ENCODE measurements around the gene ABAT.

ABAT gene

DNA sequence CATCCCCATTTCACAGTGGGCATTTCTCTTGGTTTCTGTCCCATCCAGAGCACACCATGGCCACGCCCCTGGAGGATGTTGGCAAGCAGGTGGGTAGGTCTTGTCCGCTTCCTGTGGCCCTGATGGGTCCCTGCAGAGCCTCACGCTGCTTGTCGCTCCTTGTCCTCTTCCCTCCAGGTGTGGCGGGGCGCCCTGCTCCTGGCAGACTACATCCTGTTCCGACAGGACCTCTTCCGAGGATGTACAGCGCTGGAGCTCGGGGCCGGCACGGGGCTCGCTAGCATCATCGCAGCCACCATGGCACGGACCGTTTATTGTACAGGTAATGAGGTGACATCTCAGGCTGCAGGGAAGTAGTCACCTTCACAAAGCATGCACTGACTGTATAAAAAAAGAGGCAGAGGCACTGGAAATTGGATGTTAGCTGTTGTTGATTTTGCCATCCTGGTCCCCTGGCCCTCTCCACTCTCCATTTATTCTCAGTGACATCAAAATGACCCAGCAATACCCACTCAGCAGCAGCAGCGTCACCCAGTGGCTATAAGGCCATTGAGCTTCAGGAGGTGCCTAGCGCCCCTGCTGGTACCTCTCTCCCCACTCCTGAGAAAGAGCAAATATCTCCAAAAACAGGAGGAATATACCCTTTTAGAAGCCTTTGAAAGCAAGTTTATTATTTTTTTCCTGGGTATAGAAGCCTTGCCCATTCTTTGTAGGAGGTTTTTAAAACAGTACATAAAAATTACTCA lies 39.3 kb upstream of the ABAT start:
- no peak for TF ChIP-seq ZNF565 (CRISPR knock-in tag; conservative IDR thresholded peaks at IDR 0.05; ENCODE audit: low read depth)
- no peak for TF ChIP-seq ZNF70 (CRISPR knock-in tag; IDR thresholded peaks at IDR 0.05)
- TF ChIP-seq ESRRG (CRISPR knock-in tag; IDR thresholded peaks at IDR 0.05) = no peak
- TF ChIP-seq RARB (CRISPR knock-in tag; IDR thresholded peaks at IDR 0.05) = no peak
- no peak for TF ChIP-seq ISL1 (CRISPR knock-in tag; IDR thresholded peaks at IDR 0.05)
- TF ChIP-seq ZFP30 (CRISPR knock-in tag; IDR thresholded peaks at IDR 0.05) = no peak
- ATAC-seq = peak; percentile 76

DNA sequence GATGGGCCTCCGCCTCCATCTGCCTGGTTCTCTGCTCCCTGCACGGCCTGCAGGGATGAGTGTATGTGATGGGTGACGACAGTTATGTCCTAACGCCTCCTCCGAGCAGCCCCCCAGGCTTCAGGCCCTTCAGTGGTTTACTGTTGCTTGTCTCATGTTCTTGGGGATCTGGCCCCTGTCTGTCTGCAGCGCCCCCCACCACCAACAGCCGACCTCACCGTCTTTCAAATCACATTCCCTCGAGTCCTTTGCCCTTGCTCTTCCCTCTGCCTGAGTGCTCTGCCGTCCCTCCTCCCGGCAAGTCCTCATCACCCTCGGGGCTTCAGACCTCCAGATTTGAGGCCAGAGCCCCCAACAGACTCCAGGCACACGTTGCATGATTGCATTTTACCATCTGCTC lies 34.7 kb upstream of the ABAT start:
- TF ChIP-seq ZNF8 (CRISPR knock-in tag; IDR thresholded peaks at IDR 0.05) = no peak
- no peak for TF ChIP-seq RARB (CRISPR knock-in tag; IDR thresholded peaks at IDR 0.05)
- no peak for TF ChIP-seq ZFP3 (CRISPR knock-in tag; IDR thresholded peaks at IDR 0.05)
- no peak for TF ChIP-seq TOX (CRISPR knock-in tag; IDR thresholded peaks at IDR 0.05; ENCODE audit: borderline replicate concordance)
- no peak for ATAC-seq

DNA sequence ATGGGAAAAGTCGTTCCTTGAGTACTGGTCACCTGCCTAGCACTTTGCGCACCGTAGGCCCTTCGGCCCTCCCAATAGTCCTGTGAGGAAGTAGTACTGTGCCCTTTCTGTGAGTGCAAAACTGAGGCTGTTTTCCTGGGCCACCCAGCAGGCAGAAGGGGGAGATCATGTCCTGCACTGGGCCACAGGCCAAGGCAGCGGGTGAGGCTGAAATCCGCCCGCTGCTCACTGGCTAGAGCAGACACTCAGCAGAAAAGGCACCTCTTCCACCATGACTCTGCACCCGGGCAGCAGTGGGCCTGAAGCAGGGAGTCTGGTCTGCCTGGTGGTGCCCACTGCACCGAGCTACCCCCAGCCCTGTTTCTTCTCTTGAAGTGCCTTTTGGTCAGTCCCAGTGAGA lies 32.7 kb upstream of the ABAT start:
- TF ChIP-seq ISL1 (CRISPR knock-in tag; IDR thresholded peaks at IDR 0.05) (no peak), ZFP30 (CRISPR knock-in tag; IDR thresholded peaks at IDR 0.05) (no peak), SNAI2 (CRISPR knock-in tag; IDR thresholded peaks at IDR 0.05) (no peak)
- ATAC-seq = no peak

DNA sequence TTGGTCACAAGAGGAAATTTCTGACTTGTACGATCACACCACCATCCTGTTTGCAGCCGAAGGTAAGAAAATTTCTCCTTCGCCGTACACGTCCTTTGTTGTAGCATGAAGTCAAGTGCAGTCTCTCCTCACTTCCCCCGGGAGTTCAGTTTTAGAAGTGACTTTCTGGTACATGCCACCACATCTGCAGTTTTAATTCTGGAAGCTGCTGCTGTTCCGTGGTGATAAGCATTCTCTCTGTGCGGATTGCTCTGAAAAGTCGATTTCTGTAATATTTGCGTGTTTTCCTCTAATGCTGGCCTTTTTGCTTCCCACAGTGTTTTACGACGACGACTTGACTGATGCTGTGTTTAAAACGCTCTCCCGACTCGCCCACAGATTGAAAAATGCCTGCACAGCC lies 32.3 kb upstream of the ABAT start:
- no peak for TF ChIP-seq ESRRG (CRISPR knock-in tag; IDR thresholded peaks at IDR 0.05)
- TF ChIP-seq ZFP3 (CRISPR knock-in tag; IDR thresholded peaks at IDR 0.05) = no peak
- no peak for TF ChIP-seq RARB (CRISPR knock-in tag; IDR thresholded peaks at IDR 0.05)

DNA sequence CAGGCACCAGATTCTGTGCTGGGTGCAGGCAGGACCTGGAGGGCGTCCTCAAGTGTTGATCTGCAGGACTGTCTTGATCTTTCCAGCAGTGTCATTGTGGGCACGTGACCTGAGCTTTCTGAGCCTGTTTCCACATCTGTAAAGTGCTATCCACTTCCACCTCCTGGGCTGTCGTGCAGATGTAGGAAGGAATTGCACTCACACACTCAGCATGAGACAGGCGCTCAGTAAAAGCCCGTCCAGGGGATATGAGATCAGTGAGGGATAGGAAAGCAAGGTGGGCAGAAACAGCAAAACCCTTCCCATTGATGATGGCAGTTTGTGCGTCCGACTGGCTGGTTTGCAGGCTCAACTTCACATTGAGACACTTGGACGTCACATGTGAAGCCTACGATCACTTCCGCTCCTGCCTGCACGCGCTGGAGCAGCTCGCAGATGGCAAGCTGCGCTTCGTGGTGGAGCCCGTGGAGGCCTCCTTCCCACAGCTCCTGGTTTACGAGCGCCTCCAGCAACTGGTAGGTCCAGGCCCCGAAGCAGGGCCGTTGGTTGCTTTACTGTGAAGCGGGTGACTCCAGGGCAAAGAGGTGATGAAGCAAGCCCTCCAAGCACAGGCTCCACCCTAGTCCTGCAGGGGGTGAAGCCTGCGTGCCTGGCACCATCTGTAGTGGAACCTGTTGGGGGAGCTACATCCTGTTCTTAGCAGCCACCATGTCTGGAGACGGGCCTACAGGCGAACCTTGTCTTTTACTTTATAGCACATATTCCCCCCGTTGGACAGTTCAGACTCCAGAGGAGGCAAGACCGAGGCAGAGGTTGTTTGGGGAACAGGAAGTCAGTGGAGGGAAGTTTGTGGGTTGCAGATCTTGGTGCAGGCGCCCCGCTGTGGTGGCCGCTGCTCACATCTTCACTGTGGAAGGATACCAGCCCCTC lies 29.9 kb upstream of the ABAT start:
- TF ChIP-seq, protein P1, sequence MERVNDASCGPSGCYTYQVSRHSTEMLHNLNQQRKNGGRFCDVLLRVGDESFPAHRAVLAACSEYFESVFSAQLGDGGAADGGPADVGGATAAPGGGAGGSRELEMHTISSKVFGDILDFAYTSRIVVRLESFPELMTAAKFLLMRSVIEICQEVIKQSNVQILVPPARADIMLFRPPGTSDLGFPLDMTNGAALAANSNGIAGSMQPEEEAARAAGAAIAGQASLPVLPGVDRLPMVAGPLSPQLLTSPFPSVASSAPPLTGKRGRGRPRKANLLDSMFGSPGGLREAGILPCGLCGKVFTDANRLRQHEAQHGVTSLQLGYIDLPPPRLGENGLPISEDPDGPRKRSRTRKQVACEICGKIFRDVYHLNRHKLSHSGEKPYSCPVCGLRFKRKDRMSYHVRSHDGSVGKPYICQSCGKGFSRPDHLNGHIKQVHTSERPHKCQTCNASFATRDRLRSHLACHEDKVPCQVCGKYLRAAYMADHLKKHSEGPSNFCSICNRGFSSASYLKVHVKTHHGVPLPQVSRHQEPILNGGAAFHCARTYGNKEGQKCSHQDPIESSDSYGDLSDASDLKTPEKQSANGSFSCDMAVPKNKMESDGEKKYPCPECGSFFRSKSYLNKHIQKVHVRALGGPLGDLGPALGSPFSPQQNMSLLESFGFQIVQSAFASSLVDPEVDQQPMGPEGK (CRISPR knock-in tag; IDR thresholded peaks at IDR 0.05; ENCODE audit: borderline replicate concordance) = no peak
- TF ChIP-seq RARB (CRISPR knock-in tag; IDR thresholded peaks at IDR 0.05) (no peak), ZC3H10 (CRISPR knock-in tag; IDR thresholded peaks at IDR 0.05) (no peak), ISL1 (CRISPR knock-in tag; IDR thresholded peaks at IDR 0.05) (no peak), ESRRG (CRISPR knock-in tag; IDR thresholded peaks at IDR 0.05) (no peak), PPARA (CRISPR knock-in tag; IDR thresholded peaks at IDR 0.05; ENCODE audit: borderline replicate concordance) (no peak), ARNTL (CRISPR knock-in tag; IDR thresholded peaks at IDR 0.05; ENCODE audit: borderline replicate concordance, low read depth) (no peak), TCF4 (CRISPR knock-in tag; IDR thresholded peaks at IDR 0.05; ENCODE audit: borderline replicate concordance) (no peak), TOX (CRISPR knock-in tag; IDR thresholded peaks at IDR 0.05; ENCODE audit: borderline replicate concordance) (no peak)
- TF ChIP-seq, protein P2, sequence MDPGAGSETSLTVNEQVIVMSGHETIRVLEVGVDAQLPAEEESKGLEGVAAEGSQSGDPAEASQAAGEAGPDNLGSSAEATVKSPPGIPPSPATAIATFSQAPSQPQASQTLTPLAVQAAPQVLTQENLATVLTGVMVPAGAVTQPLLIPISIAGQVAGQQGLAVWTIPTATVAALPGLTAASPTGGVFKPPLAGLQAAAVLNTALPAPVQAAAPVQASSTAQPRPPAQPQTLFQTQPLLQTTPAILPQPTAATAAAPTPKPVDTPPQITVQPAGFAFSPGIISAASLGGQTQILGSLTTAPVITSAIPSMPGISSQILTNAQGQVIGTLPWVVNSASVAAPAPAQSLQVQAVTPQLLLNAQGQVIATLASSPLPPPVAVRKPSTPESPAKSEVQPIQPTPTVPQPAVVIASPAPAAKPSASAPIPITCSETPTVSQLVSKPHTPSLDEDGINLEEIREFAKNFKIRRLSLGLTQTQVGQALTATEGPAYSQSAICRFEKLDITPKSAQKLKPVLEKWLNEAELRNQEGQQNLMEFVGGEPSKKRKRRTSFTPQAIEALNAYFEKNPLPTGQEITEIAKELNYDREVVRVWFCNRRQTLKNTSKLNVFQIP (CRISPR knock-in tag; IDR thresholded peaks at IDR 0.05; ENCODE audit: borderline replicate concordance, low read depth) = no peak
- TF ChIP-seq, protein P3, sequence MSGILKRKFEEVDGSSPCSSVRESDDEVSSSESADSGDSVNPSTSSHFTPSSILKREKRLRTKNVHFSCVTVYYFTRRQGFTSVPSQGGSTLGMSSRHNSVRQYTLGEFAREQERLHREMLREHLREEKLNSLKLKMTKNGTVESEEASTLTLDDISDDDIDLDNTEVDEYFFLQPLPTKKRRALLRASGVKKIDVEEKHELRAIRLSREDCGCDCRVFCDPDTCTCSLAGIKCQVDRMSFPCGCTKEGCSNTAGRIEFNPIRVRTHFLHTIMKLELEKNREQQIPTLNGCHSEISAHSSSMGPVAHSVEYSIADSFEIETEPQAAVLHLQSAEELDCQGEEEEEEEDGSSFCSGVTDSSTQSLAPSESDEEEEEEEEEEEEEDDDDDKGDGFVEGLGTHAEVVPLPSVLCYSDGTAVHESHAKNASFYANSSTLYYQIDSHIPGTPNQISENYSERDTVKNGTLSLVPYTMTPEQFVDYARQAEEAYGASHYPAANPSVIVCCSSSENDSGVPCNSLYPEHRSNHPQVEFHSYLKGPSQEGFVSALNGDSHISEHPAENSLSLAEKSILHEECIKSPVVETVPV (CRISPR knock-in tag; IDR thresholded peaks at IDR 0.05) = no peak
- TF ChIP-seq, protein P4, sequence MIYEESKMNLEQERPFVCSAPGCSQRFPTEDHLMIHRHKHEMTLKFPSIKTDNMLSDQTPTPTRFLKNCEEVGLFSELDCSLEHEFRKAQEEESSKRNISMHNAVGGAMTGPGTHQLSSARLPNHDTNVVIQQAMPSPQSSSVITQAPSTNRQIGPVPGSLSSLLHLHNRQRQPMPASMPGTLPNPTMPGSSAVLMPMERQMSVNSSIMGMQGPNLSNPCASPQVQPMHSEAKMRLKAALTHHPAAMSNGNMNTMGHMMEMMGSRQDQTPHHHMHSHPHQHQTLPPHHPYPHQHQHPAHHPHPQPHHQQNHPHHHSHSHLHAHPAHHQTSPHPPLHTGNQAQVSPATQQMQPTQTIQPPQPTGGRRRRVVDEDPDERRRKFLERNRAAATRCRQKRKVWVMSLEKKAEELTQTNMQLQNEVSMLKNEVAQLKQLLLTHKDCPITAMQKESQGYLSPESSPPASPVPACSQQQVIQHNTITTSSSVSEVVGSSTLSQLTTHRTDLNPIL (CRISPR knock-in tag; IDR thresholded peaks at IDR 0.05; ENCODE audit: low read depth) = no peak
- ATAC-seq = no peak

More for the DNA sequence above, 32.3 kb upstream of the ABAT start:
- no peak for ATAC-seq

Data from SK-N-SH treated with all-trans-retinoic acid at 6 μM for 48 hours (cell line).